Mucosa of stomach (tissue), 1 donor: ENCODE results near the gene ANXA1.
"Not testable (repeated sequence)": the region's sequence is repeated elsewhere in the genome, so short reads cannot be mapped to it uniquely, and the experiment has no call there.

Experiments used
- H3K27me3 ChIP-seq: one replicate; pipeline ENCODE4 v1.7.0; 2013; ENCODE audit warnings: mild to moderate bottlenecking, low read length; ENCODE audit not compliant: control insufficient read depth, insufficient read depth
- H3K36me3 ChIP-seq: one replicate; pipeline ENCODE4 v1.7.0; 2013; ENCODE audit warnings: low read length; ENCODE audit not compliant: control insufficient read depth, insufficient read depth
- H3K4me1 ChIP-seq: one replicate; pipeline ENCODE4 v1.7.0; 2013; ENCODE audit warnings: mild to moderate bottlenecking, low read length; ENCODE audit not compliant: control insufficient read depth, insufficient read depth
- H3K4me3 ChIP-seq: one replicate; pipeline ENCODE4 v1.7.0; 2013; ENCODE audit warnings: low read length
- H3K9ac ChIP-seq: one replicate; pipeline ENCODE4 v1.7.0; 2013; ENCODE audit warnings: mild to moderate bottlenecking, low read length, moderate library complexity
- H3K9me3 ChIP-seq: one replicate; pipeline ENCODE4 v1.7.0; 2013; ENCODE audit warnings: mild to moderate bottlenecking, low read length, moderate library complexity; ENCODE audit not compliant: control insufficient read depth
- donor health status: Pancreatic carcinoma.

Gene ANXA1

DNA sequence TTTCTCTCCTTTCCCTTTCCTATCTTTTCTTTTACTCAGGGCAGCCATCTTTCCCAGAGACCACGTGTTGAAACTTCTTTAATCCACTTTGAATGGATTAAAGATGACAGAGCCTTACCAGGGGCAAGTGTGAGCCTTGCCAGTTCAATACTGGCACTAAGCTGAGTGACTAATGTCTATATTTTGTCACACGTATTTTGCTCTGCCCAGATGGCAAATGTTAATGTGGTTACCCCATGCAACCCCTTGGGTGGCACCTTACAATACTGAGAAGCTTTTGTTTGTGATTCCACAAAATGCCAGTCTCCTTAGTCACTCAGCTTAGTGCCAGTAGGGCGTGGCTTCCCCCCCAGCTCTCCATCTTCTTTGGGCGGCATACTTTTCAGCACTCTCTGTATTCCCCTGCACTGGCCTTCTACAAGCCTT is 24.8 kb downstream of the ANXA1 start:
- no peak overlapping the region for H3K4me3 ChIP-seq
- H3K36me3 ChIP-seq, result no peaks in the 10 kb centered on the region
- peaks cover 8% of the 10 kb centered on the region for H3K4me1 ChIP-seq
- H3K27me3 ChIP-seq, result no peaks in the 10 kb centered on the region
- H3K9me3 ChIP-seq, result no peaks in the 10 kb centered on the region
- H3K9ac ChIP-seq, result no peak overlapping the region

DNA sequence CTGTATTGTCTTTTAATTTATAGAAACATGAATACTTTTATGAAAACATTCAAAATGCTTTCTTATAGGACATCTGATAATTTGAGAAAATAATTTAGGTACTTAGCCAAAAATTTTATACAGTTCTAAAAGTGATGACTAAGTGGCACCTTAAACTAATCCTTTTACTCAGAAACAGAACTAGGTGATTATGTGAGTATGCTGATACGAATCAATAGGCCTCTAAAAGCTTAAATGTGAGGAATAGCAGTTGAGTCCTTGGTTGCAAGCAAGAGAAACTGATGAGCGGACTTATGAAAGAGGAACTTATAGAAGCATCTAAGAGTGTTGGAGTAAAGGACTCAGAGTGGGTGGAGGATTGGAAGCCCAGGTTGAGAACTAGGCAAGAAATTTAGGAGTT is 26.4 kb downstream of the ANXA1 start:
- Histone ChIP-seq H3K36me3 (no peaks in the 10 kb centered on the region), H3K4me3 (no peak overlapping the region)

DNA sequence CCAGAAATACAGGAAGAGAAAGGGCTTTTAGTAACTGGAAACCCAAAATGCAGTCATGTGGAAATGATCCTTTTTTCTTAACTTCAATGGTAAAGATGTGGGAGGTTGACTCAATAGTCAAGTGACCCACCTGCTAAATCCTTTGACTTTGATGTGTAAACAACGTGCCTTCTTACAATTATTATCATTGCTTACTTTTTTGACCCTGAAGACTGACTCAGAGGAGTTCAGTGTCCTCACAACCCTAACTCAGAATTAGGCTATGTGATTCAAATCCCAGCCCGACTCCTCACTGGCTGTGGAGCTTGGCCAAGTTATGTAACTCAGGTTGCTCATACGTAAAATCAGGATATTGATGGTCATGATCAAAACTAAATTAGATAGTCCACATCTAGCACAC is 27.9 kb downstream of the ANXA1 start:
- H3K4me3 ChIP-seq, result no peak overlapping the region
- peaks cover 8% of the 10 kb centered on the region for H3K4me1 ChIP-seq
- no peaks in the 10 kb centered on the region for H3K36me3 ChIP-seq
- no peaks in the 10 kb centered on the region for H3K9me3 ChIP-seq
- peaks cover 2% of the 10 kb centered on the region for H3K27me3 ChIP-seq
- H3K9ac ChIP-seq, result no peak overlapping the region

More for the DNA sequence above, 26.4 kb downstream of the ANXA1 start:
- H3K4me1 ChIP-seq, result peaks cover 8% of the 10 kb centered on the region
- H3K9me3 ChIP-seq, result no peaks in the 10 kb centered on the region
- H3K27me3 ChIP-seq, result no peaks in the 10 kb centered on the region
- no peak overlapping the region for H3K9ac ChIP-seq

DNA sequence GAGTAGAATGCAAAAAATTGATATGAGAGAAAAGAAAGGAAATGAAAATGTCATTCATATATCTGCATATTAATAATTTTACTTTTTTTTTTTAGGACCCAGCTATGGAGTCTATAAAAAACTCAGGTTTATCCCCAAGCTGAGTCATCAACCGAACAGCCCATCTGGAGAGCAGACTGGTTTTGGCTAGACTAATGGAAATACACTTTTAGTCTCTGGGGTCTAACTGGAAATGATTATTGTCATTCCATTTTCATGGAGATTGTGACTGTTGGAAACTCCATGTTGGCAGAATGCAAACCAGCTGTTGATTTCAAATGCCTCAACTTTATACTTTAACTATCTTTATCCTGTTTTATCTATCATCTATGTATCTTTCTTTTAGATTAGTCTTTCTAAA is 28.7 kb downstream of the ANXA1 start:
- H3K4me1 ChIP-seq, result peaks cover 8% of the 10 kb centered on the region
- no peak overlapping the region for H3K9ac ChIP-seq
- H3K9me3 ChIP-seq, result no peaks in the 10 kb centered on the region
- H3K36me3 ChIP-seq, result no peaks in the 10 kb centered on the region
- H3K4me3 ChIP-seq, result no peak overlapping the region
- peaks cover 5% of the 10 kb centered on the region for H3K27me3 ChIP-seq

DNA sequence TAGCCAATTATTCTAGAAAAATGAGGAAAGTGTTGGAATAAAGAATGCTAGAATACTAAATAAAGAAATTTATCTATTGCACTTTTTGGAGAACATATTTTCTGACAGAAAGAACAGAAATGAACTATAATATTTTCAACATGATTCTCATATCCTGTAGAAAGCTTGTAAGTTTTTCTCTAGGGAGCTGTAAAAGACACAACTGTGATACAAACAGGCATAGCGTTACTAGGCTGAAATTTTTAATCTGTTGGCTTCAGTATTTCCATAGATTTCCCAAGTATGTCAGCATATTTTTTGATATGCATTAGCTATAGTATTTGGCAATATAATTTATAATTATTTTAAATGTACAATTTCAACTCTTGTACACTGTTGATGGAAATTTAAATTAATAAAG is 31.3 kb downstream of the ANXA1 start:
- Histone ChIP-seq H3K4me3 (no peak overlapping the region), H3K9ac (no peak overlapping the region), H3K9me3 (no peaks in the 10 kb centered on the region), H3K4me1 (no peaks in the 10 kb centered on the region), H3K27me3 (peaks cover 5% of the 10 kb centered on the region), H3K36me3 (no peaks in the 10 kb centered on the region)

DNA sequence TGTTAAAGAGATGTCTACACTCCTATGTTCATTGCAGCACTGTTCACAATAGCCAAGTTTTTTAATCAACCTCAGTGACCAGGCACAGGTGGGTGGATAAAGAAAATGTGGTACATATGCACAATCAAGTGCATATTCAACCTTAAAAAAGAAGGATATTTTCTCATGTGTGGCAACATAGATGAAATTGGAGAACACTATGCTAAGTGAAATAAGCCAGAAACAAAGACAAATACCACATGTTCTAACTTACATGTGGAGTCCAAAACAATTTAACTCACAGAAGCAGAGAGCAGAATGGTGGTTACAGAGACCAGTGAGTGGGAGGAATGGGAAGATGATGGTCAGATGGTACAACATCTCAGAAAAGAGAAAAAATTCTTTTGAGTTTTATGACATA is 31.8 kb downstream of the ANXA1 start:
- H3K4me3 ChIP-seq, result no peak overlapping the region
- H3K27me3 ChIP-seq, result peaks cover 5% of the 10 kb centered on the region
- no peak overlapping the region for H3K9ac ChIP-seq
- H3K4me1 ChIP-seq, result no peaks in the 10 kb centered on the region
- no peaks in the 10 kb centered on the region for H3K36me3 ChIP-seq
- no peaks in the 10 kb centered on the region for H3K9me3 ChIP-seq

DNA sequence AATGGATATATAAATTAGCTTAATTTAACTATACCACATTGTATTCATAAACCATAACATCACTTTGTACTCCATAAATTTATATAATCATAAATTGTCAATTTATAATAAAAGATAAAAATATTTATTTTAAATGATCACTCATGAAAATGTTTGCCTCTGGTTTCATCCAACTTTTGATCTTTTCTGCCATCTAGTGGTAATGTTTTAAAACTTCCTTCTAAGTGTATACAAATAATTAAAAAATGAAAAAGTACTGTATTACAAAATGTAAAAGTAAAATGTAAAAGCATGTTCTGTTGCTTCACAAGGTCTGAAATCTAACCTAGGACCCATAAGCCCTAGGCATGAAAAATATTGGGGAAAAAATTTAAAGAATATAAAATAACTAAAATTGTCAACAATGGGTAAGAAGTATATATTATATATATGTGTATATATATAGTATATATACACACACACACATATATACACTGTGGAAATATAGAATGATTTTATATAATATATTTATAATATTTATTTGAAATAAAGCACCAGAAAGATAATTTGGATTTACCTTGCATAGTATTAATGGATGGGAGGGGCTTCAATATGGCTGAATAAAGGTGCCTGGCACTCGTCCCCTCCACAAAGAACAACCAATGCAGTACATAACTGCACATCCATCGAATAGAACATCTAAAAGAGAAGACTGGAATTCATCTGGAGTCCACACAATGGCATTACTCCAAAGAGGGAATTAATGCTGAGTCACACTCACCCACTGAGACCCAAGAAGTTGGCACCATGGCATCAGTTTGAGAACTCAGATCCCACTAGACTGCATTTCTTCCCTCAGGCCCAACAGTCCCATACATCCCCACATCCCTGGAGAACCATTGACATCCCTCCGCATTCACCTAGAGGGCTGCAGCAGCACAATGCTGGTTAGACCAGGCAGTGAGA is 32.5 kb downstream of the ANXA1 start:
- H3K36me3 ChIP-seq, result no peaks in the 10 kb centered on the region
- H3K4me3 ChIP-seq, result no peak overlapping the region
- H3K4me1 ChIP-seq, result no peaks in the 10 kb centered on the region
- H3K9me3 ChIP-seq, result no peaks in the 10 kb centered on the region
- H3K27me3 ChIP-seq, result peaks cover 5% of the 10 kb centered on the region
- no peak overlapping the region for H3K9ac ChIP-seq

DNA sequence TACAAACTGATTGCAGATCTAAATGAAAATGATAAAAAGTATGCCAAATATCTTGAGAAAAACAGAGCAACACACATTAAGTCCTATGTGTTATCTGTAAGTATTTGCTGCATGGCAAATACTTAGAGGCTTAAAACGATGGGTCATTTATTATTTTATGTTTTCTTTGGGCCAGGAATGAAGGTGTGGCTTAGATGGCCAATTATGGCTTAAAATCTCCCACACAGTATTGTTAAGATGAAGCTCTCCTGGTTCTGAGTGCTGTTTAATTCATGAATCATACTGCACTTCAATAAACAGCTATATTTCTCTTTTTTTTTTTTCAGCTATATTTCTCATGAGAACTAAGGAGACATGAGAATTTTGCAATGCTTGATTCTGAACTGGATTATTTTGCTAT is 39.4 kb downstream of the ANXA1 start:
- H3K4me1 ChIP-seq, H3K9me3 ChIP-seq, H3K9ac ChIP-seq, H3K36me3 ChIP-seq, H3K4me3 ChIP-seq, H3K27me3 ChIP-seq: not testable (repeated sequence)

DNA sequence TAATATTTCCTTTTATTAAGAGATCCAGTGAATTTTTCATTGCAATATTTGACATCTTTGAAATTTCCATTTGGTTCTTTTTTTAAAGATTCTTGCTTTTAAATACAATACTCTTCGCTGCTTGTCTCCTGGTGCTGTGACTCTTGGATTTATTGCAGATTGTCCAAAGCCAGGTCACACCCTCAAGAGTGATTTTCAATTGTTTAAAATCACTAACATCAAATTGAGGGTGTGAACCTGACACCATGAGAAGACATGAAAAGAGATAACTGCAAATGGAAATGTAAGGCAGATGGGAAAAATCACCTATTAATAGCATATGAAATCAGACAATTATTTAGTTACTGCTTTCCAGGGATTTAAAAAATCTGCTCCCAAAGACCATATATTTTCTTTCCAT is 42.6 kb downstream of the ANXA1 start:
- Histone ChIP-seq H3K9me3 (no peaks in the 10 kb centered on the region), H3K9ac (no peak overlapping the region), H3K4me3 (no peak overlapping the region), H3K27me3 (no peaks in the 10 kb centered on the region), H3K36me3 (no peaks in the 10 kb centered on the region), H3K4me1 (no peaks in the 10 kb centered on the region)

DNA sequence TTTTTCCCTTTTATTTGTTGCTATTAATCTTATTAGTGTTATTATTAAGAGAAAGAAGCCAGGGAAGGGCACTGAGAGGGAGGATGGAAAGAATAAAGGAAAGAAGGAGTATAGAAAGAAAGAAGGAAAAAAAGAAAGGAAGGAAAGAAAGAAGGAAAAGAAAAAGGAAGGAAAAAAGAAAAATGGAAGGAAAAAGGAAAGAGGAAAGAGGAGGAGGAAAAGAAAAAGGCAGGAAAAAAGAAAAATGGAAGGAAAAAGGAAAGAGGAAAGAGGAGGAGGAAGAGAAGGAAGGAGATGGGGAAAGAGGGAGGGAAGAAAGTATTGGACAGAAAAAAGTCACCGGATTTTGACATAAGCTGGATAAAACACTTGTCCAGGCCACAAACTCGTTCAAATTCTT is 47.8 kb downstream of the ANXA1 start:
- Histone ChIP-seq H3K4me1 (no peaks in the 10 kb centered on the region), H3K4me3 (no peak overlapping the region), H3K9me3 (no peaks in the 10 kb centered on the region), H3K27me3 (no peaks in the 10 kb centered on the region), H3K9ac (no peak overlapping the region), H3K36me3 (no peaks in the 10 kb centered on the region)

DNA sequence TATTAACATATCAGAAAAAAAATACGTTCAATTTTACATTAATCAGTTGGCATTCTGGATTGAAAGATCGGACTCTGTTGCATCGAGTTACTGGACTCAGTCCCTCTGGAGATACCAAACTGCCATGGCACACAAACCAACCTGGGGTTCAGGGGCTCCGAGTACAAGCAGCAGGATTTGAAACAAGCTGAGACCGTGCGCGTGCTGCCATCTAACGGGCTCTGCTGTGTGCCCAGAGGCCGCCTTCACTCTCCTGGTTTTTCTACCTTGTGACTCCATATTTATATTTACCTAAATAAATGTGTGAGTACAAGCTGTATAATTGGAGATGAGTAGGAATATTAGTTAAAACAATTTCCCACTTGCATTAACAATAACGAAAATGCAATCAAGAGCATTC is 48.2 kb downstream of the ANXA1 start:
- Histone ChIP-seq H3K36me3 (no peaks in the 10 kb centered on the region), H3K4me3 (no peak overlapping the region), H3K4me1 (no peaks in the 10 kb centered on the region), H3K9ac (no peak overlapping the region), H3K27me3 (no peaks in the 10 kb centered on the region), H3K9me3 (no peaks in the 10 kb centered on the region)

DNA sequence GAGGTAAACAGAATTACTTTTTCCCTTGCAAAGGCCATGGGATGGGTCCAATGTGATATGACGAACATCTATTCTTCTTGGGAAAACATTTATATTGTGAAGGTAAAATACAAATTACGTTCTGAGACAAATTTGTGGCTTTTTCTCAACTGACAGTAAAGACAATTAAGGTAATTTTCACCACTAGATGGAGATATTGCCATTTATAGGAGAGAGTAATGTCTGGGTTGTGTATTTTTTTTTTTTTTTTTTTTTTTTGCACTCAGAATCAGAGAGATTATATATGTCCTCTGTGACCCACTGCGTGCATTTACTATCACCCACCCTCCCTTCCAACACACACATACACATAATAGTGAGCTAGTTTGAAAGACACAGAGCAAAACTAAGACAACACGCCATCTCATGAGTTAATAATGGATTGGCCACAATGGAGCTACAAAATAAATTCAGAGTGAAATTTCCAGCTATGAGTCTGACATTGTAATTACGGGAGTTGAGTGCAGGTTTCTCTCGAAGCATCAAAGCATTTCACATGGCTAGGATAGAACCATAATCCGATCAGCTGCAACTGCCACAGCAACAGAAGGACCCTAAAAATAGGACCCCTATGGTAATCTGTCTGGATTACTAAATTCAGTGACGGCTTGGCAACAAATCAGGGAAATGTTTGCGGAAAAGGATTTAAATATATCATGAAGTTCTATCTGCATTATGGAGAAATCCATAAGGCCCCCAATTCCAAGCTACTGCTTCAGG is 49.2 kb downstream of the ANXA1 start:
- Histone ChIP-seq H3K9ac (no peak overlapping the region), H3K36me3 (no peaks in the 10 kb centered on the region), H3K4me3 (no peak overlapping the region), H3K4me1 (no peaks in the 10 kb centered on the region), H3K27me3 (no peaks in the 10 kb centered on the region), H3K9me3 (no peaks in the 10 kb centered on the region)
